IMR-90 (cell line): Measurements from ENCODE around the gene GBA3. TPM values are rescaled to one million over a fixed set of nuclear protein-coding genes. Genes with fewer than 3 reads are reported as not detected.

ENCODE experiments used
- ATAC-seq: fragments of 200-7000 bp; cut with Tn5 transposase; 2 replicates; pipeline ENCODE4 v1.9.1; 2020; ENCODE audit warnings: low read depth, mild to moderate bottlenecking, moderate library complexity
- BruUV-seq: library from RNA; stranded (reverse); fragments of 400-500 nt; replicated peaks from 2 replicates; lab custom pipeline; 2021; lab: Mats Ljungman, UMichigan
- CTCF ChIA-PET: fragments of 300-600 bp; formaldehyde crosslinking; extraction: SDS; loops from one replicate; lab custom pipeline; 2021; ENCODE audit warnings: antibody characterized with exemption; lab: Yijun Ruan, JAX
- POLR2A ChIA-PET: fragments of 300-600 bp; sonication (Branson Sonifier 250); formaldehyde crosslinking; loops from one replicate; lab custom pipeline; 2022; ENCODE audit warnings: antibody characterized with exemption; ENCODE audit not compliant: unreplicated experiment; lab: Charles Lee
- DNase-seq: peaks from one replicate; pipeline ENCODE4 v3.0.0; 2013
- H2AFZ ChIP-seq: replicated peaks from 2 replicates; pipeline ENCODE3; 2013; ENCODE audit warnings: low read length, mild to moderate bottlenecking; ENCODE audit not compliant: poor library complexity
- H2AK5ac ChIP-seq: 2 replicates; pipeline ENCODE4 v1.6.1; 2013; ENCODE audit warnings: low read depth, low read length, inconsistent platforms
- H2AK9ac ChIP-seq: replicated peaks from 2 replicates; pipeline ENCODE3; 2013; ENCODE audit warnings: mild to moderate bottlenecking, low read depth, low read length, moderate library complexity; ENCODE audit not compliant: poor library complexity
- H2BK120ac ChIP-seq: 2 replicates; pipeline ENCODE4 v1.6.1; 2013; ENCODE audit warnings: low read depth, low read length, inconsistent platforms
- H2BK15ac ChIP-seq: 3 replicates; pipeline ENCODE4 v1.6.1; 2013; ENCODE audit warnings: low read depth, low read length, inconsistent platforms
- H2BK20ac ChIP-seq: 2 replicates; pipeline ENCODE4 v1.6.1; 2013; ENCODE audit warnings: low read depth, mild to moderate bottlenecking, inconsistent platforms, low read length, moderate library complexity
- H2BK5ac ChIP-seq: 2 replicates; pipeline ENCODE4 v1.6.1; 2013; ENCODE audit warnings: mild to moderate bottlenecking, low read depth, low read length, inconsistent platforms; ENCODE audit not compliant: poor library complexity, severe bottlenecking
- H3K14ac ChIP-seq: replicated peaks from 2 replicates; pipeline ENCODE4 v1.6.1; 2013; ENCODE audit warnings: low read depth, low read length, inconsistent platforms
- H3K18ac ChIP-seq: 2 replicates; pipeline ENCODE4 v1.6.1; 2013; ENCODE audit warnings: low read depth, low read length, control low read depth
- H3K23ac ChIP-seq: 2 replicates; pipeline ENCODE4 v1.6.1; 2013; ENCODE audit warnings: low read depth, low read length, inconsistent platforms
- H3K27ac ChIP-seq: 2 replicates; pipeline ENCODE4 v1.5.1; 2013; ENCODE audit warnings: mild to moderate bottlenecking, control low read depth, low read length; ENCODE audit not compliant: insufficient read depth
- H3K27me3 ChIP-seq: 2 replicates; pipeline ENCODE4 v1.6.1; 2013; ENCODE audit warnings: low read length; ENCODE audit not compliant: control insufficient read depth, insufficient read depth
- H3K36me3 ChIP-seq: 2 replicates; pipeline ENCODE4 v1.6.1; 2013; ENCODE audit warnings: low read length, mixed read lengths; ENCODE audit not compliant: control insufficient read depth, insufficient read depth
- H3K4ac ChIP-seq: 2 replicates; pipeline ENCODE4 v1.6.1; 2013; ENCODE audit warnings: low read depth, low read length, inconsistent platforms
- H3K4me1 ChIP-seq: 2 replicates; pipeline ENCODE4 v1.6.1; 2013; ENCODE audit warnings: low read length, mixed read lengths; ENCODE audit not compliant: control insufficient read depth, insufficient read depth
- H3K4me2 ChIP-seq: 2 replicates; pipeline ENCODE4 v1.6.1; 2013; ENCODE audit warnings: low read depth, mild to moderate bottlenecking, control low read depth, low read length, moderate library complexity
- H3K4me3 ChIP-seq: 2 replicates; pipeline ENCODE4 v1.5.1; 2013; ENCODE audit warnings: low read depth, mild to moderate bottlenecking, control low read depth, low read length, moderate library complexity; ENCODE audit not compliant: insufficient read depth
- H3K56ac ChIP-seq: 2 replicates; pipeline ENCODE4 v1.6.1; 2013; ENCODE audit warnings: low read length, inconsistent platforms; ENCODE audit not compliant: insufficient read depth; ENCODE audit errors: extremely low read depth
- H3K79me1 ChIP-seq, 2 experiments: 2 replicates each; pipeline ENCODE4 v1.6.1; 2013; ENCODE audit warnings: low read length in 2 of 2, inconsistent platforms in 1 of 2, low read depth in 1 of 2
- H3K9ac ChIP-seq: 2 replicates; pipeline ENCODE4 v1.6.1; 2013; ENCODE audit warnings: low read depth, low read length, control low read depth
- H3K9me1 ChIP-seq: 2 replicates; pipeline ENCODE4 v1.6.1; 2013; ENCODE audit warnings: low read length, inconsistent platforms; ENCODE audit not compliant: insufficient read depth
- H3K9me3 ChIP-seq: 2 replicates; pipeline ENCODE4 v1.6.1; 2013; ENCODE audit warnings: low read length; ENCODE audit not compliant: control insufficient read depth, insufficient read depth
- H4K20me1 ChIP-seq: 2 replicates; pipeline ENCODE4 v1.6.1; 2013; ENCODE audit warnings: low read length, inconsistent platforms; ENCODE audit not compliant: insufficient read depth
- H4K5ac ChIP-seq: 2 replicates; pipeline ENCODE4 v1.6.1; 2013; ENCODE audit warnings: mild to moderate bottlenecking, low read depth, low read length, control low read depth
- H4K8ac ChIP-seq, 2 experiments: 2 replicates each; pipeline ENCODE4 v1.6.1; 2013; ENCODE audit warnings: low read depth in 2 of 2, low read length in 2 of 2, control low read depth in 1 of 2, inconsistent platforms in 1 of 2
- H4K91ac ChIP-seq: 2 replicates; pipeline ENCODE4 v1.6.1; 2013; ENCODE audit warnings: low read depth, low read length, inconsistent platforms; ENCODE audit not compliant: insufficient read depth
- CHD1 ChIP-seq: IDR thresholded peaks from 2 replicates; pipeline ENCODE4 v1.6.1; 2012; ENCODE audit warnings: low read depth, low read length, improper control_type of control experiment
- NFE2L2 ChIP-seq: fragments of 150-350 bp; IDR thresholded peaks from 2 replicates; pipeline ENCODE4 v1.6.1; 2016; ENCODE audit warnings: low read depth, mild to moderate bottlenecking, low read length
- SMC3 ChIP-seq: fragments of 150-350 bp; IDR thresholded peaks from 2 replicates; pipeline ENCODE4 v1.6.1; 2016; ENCODE audit warnings: low read depth, mild to moderate bottlenecking, antibody characterized with exemption, low read length, moderate library complexity
- WGBS, 2 experiments: methylation state at CpG; one replicate each; pipeline versions ENCODE4 v1.1.5 to v1.1.7; 2013; ENCODE audit warnings: missing lambda C conversion rate in 2 of 2; ENCODE audit not compliant: insufficient read length in 1 of 2; ENCODE audit errors: extremely low coverage in 2 of 2; 5-methylcytosine and 5-hydroxymethylcytosine counted together
- dilution Hi-C: fragments of 300-500 bp; cut with HindIII; formaldehyde crosslinking; loops from one replicate; pipeline ENCODE4 v1.14.3; 2018; ENCODE audit warnings: low sequenced_read_pairs; ENCODE audit not compliant: unreplicated experiment
- in situ Hi-C: fragments of 300-500 bp; cut with MboI; formaldehyde crosslinking; loops from 3 replicates; pipeline ENCODE4 v1.14.3; 2019; ENCODE audit warnings: low sequenced_read_pairs, inconsistent platforms, mixed read lengths
- intact Hi-C: fragments of 100-400 bp; cut with micrococcal nuclease; formaldehyde crosslinking; loops from 2 replicates; pipeline ENCODE4 v1.10.0; 2022
- polyA plus RNA-seq, 3 experiments: library from polyadenylated mRNA; depleted of rRNA; stranded (reverse); fragments of >200 nt; gene quantifications; 2 replicates each; pipeline ENCODE4 v1.2.3, GENCODE V29; 2012; ENCODE audit warnings: low replicate concordance in 1 of 3
- total RNA-seq: library from RNA; depleted of rRNA; stranded (reverse); fragments of >200 nt; gene quantifications from 2 replicates; pipeline ENCODE4 v1.2.3, GENCODE V29; 2012
- TF ChIP-seq, protein P1 (sequence below): conservative IDR thresholded peaks from 2 replicates; pipeline ENCODE4 v1.5.1; 2012; ENCODE audit warnings: mild to moderate bottlenecking, low read depth, low read length, improper control_type of control experiment

The GBA3 gene
- total and polyA plus RNA-seq, 2 of the 4 experiments (the other 2 are of a cell fraction), result not detected

GRCh38 chr4:22745234-22745633, 52.5 kb downstream of the GBA3 start:
- Histone ChIP-seq H3K18ac (no peak overlapping the region), H3K4me2 (no peak overlapping the region), H3K23ac (no peak overlapping the region), H3K9me3 (0 out of 2 replicates have a peak, but pooled peaks cover 2% of the 10 kb centered on the region), H3K36me3 (no peaks in the 10 kb centered on the region), H4K5ac (no peak overlapping the region), H3K79me1 (no peaks in the 10 kb centered on the region), H3K4me3 (no peak overlapping the region), H3K4me1 (no peaks in the 10 kb centered on the region), H3K9ac (no peak overlapping the region), H2AFZ (no peak overlapping the region), H2BK15ac (no peak overlapping the region), H2BK20ac (no peak overlapping the region), H3K14ac (no peak overlapping the region), H4K20me1 (no peaks in the 10 kb centered on the region), H3K56ac (no peak overlapping the region), H4K8ac (no peak overlapping the region), H3K4ac (no peak overlapping the region), H3K9me1 (no peaks in the 10 kb centered on the region), H4K91ac (no peak overlapping the region), H2BK120ac (no peak overlapping the region), H2AK5ac (no peak overlapping the region), H2AK9ac (no peak overlapping the region), H3K27me3 (no peaks in the 10 kb centered on the region), H3K27ac (no peak overlapping the region), H2BK5ac (no peak overlapping the region)
- no TSS peak for BruUV-seq
- no peak for TF ChIP-seq CHD1
- no peak for TF ChIP-seq SMC3
- TF ChIP-seq NFE2L2, result no peak
- TF ChIP-seq, protein P1, sequence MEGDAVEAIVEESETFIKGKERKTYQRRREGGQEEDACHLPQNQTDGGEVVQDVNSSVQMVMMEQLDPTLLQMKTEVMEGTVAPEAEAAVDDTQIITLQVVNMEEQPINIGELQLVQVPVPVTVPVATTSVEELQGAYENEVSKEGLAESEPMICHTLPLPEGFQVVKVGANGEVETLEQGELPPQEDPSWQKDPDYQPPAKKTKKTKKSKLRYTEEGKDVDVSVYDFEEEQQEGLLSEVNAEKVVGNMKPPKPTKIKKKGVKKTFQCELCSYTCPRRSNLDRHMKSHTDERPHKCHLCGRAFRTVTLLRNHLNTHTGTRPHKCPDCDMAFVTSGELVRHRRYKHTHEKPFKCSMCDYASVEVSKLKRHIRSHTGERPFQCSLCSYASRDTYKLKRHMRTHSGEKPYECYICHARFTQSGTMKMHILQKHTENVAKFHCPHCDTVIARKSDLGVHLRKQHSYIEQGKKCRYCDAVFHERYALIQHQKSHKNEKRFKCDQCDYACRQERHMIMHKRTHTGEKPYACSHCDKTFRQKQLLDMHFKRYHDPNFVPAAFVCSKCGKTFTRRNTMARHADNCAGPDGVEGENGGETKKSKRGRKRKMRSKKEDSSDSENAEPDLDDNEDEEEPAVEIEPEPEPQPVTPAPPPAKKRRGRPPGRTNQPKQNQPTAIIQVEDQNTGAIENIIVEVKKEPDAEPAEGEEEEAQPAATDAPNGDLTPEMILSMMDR, result no peak
- no peak for DNase-seq
- WGBS, 2 experiments, result no CpG with 5 or more reads among the region's 1 CpG
- in situ Hi-C loops (no loop called here), intact Hi-C loops (no loop called here), dilution Hi-C loops (no loop called here)
- CTCF ChIA-PET, result interaction anchor here (0.5 kb wide), 1 partner anchor 103 kb away, joined by 3 read pairs; no protein-coding TSS in a partner anchor
- POLR2A ChIA-PET, result no interaction called here
- ATAC-seq, result no peak
